HepG2 (cell line): ENCODE data around the gene SLC16A1. TPM values are rescaled to one million over a fixed set of nuclear protein-coding genes. Genes with fewer than 3 reads are reported as not detected.
A peak's percentile ranks its signal among the peaks of the same experiment; 100 is the strongest.

Experiments
- KLF16 ChIP-seq, 2 experiments: sonication (generic) in 1 of 2; formaldehyde crosslinking in 1 of 2; IDR thresholded peaks; 2 replicates each; pipeline versions ENCODE4 v1.6.1 to v1.8.0; 2016 to 2023; ENCODE audit warnings: missing genetic modification reagents in 2 of 2, missing compliant biosample characterization in 1 of 2
- MAZ ChIP-seq, 2 experiments: sonication (generic) in 1 of 2; formaldehyde crosslinking in 1 of 2; IDR thresholded peaks; 2 replicates each; pipeline versions ENCODE4 v1.5.0 to v1.6.1; 2012 to 2020; ENCODE audit warnings: low read depth in 2 of 2, mild to moderate bottlenecking in 2 of 2, borderline replicate concordance in 1 of 2, improper control_type of control experiment in 1 of 2, low read length in 1 of 2, missing genetic modification reagents in 1 of 2, moderate library complexity in 1 of 2
- MXI1 ChIP-seq: IDR thresholded peaks from 3 replicates; pipeline ENCODE4 v1.6.1; 2012; ENCODE audit warnings: low read depth, low read length, inconsistent platforms, borderline replicate concordance
- NAIF1 ChIP-seq: sonication (generic); formaldehyde crosslinking; IDR thresholded peaks from 2 replicates; pipeline ENCODE4 v1.5.0; 2020; ENCODE audit warnings: mild to moderate bottlenecking, missing genetic modification reagents, borderline replicate concordance
- NCOA1 ChIP-seq: sonication (generic); formaldehyde crosslinking; IDR thresholded peaks from 2 replicates; pipeline ENCODE4 v1.9.0; 2021; ENCODE audit warnings: missing genetic modification reagents
- SKIL ChIP-seq: sonication (generic); formaldehyde crosslinking; IDR thresholded peaks from 2 replicates; pipeline ENCODE4 v1.8.0; 2022; ENCODE audit warnings: missing genetic modification reagents, mild to moderate bottlenecking, moderate library complexity, borderline replicate concordance
- SMAD9 ChIP-seq: sonication (generic); formaldehyde crosslinking; IDR thresholded peaks from 2 replicates; pipeline ENCODE4 v1.5.1; 2020; ENCODE audit warnings: mild to moderate bottlenecking, missing genetic modification reagents
- SP2 ChIP-seq: sonication (generic); formaldehyde crosslinking; IDR thresholded peaks from 2 replicates; pipeline ENCODE4 v1.5.1; 2020; ENCODE audit warnings: mild to moderate bottlenecking, missing genetic modification reagents
- ZNF124 ChIP-seq: sonication (generic); formaldehyde crosslinking; IDR thresholded peaks from 2 replicates; pipeline ENCODE4 v1.4.0; 2020; ENCODE audit warnings: missing genetic modification reagents
- ZNF280D ChIP-seq: sonication (generic); formaldehyde crosslinking; IDR thresholded peaks from 2 replicates; pipeline ENCODE4 v1.5.1; 2020; ENCODE audit warnings: mild to moderate bottlenecking, missing genetic modification reagents
- ZNF629 ChIP-seq: sonication (generic); formaldehyde crosslinking; conservative IDR thresholded peaks from 2 replicates; pipeline ENCODE4 v1.5.0; 2020; ENCODE audit warnings: missing genetic modification reagents
- ZNF660 ChIP-seq: sonication (generic); formaldehyde crosslinking; IDR thresholded peaks from 2 replicates; pipeline ENCODE4 v1.5.1; 2020; ENCODE audit warnings: mild to moderate bottlenecking, low read depth, missing genetic modification reagents, borderline replicate concordance
- ZNF670 ChIP-seq: sonication (generic); formaldehyde crosslinking; IDR thresholded peaks from 2 replicates; pipeline ENCODE4 v1.8.0; 2022; ENCODE audit warnings: mild to moderate bottlenecking, missing genetic modification reagents, borderline replicate concordance
- ZSCAN31 ChIP-seq: sonication (generic); formaldehyde crosslinking; IDR thresholded peaks from 2 replicates; pipeline ENCODE4 v1.5.0; 2020; ENCODE audit warnings: low read depth, mild to moderate bottlenecking, missing genetic modification reagents
- polyA plus RNA-seq, 8 experiments: library from polyadenylated mRNA; depleted of rRNA in 3 of 8; stranded (reverse) in 7 of 8; unstranded in 1 of 8; fragments of >200 nt; fragmentation: Illumina TruSeq in 4 of 8; extraction: Trizol in 4 of 8; gene quantifications; 2 replicates each; pipeline versions ENCODE4 v1.2.1 to v1.2.3, GENCODE V29; 2011 to 2016; ENCODE audit warnings: low read depth in 4 of 8, missing spikeins in 1 of 8, mixed read lengths in 1 of 8; ENCODE audit not compliant: insufficient read depth in 1 of 8
- total RNA-seq, 5 experiments: library from RNA; depleted of rRNA; stranded (reverse); fragments of >200 nt; fragmentation: Illumina TruSeq; extraction: Trizol; gene quantifications; 2 replicates each; pipeline ENCODE4 v1.2.3, GENCODE V29; 2016; ENCODE audit warnings: low read depth in 1 of 5
- TF ChIP-seq, protein P1 (sequence below): sonication (generic); formaldehyde crosslinking; IDR thresholded peaks from 2 replicates; pipeline ENCODE4 v1.4.0; 2020; ENCODE audit warnings: mild to moderate bottlenecking, missing genetic modification reagents, borderline replicate concordance

The SLC16A1 gene
- total and polyA plus RNA-seq, 2 of the 13 experiments (the other 11 are each of a cell fraction or from before 2014, with no cell fraction given) = 106 to 142 TPM

DNA sequence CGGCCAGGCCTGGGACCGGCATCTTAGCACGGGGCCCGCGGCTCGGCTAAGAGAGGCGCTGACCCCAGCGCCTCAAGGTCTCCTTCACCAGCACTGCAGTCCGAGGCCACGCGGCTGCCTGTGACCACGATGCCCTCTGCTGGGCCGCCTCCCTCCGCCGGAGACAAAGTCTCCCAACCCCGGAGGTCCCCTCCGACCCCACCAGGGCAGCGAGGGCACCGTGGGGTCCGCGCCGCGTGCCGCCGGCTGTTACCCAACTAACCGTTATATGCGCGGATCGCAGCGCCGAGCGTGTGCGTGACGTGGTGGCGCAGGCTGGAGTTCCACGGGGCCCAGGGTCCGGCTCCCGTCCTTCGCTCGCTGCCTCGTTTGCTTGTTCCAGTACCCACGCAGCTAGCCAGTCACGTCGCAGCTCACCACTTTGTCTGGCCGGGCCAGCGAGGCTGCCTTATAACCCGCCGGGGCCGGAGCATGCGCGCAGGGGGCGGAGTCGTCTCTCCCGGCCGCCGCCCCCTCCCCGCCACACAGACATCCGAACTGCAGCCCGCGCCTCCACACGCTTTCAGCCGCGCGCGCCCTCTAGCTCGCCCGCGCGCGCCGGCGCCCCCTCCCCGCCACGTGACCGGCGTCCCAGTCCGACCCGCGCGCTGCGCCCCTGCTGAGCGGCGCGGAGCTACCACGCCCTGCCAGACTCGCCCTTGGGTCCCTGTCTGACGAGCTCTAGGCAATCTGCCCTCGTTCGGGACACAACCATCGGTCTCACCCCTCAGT lies at the start of gene SLC16A1 (continued):
- peak; percentile 44; the same call in 1 of the 2 replicates for TF ChIP-seq SP2
- 0 out of 2 replicates have a peak, but pooled peaks have one; percentile 3 for TF ChIP-seq ZNF629 (CRISPR knock-in tag)
- peak; percentile 92 for TF ChIP-seq ZNF280D (CRISPR knock-in tag)
- peak in 1 of 2 experiments; percentile 42; a peak in 1 of 4 replicates for TF ChIP-seq KLF16 (CRISPR knock-in tag; IDR thresholded peaks at IDR 0.05)
- peak; percentile 95 for TF ChIP-seq MXI1
- TF ChIP-seq SMAD9 = peak; percentile 32; the same call in 1 of the 2 replicates
- peak; percentile 94 for TF ChIP-seq ZSCAN31
- no peak for TF ChIP-seq ZNF660 (CRISPR knock-in tag)
- peak; percentile 87; the same call in 1 of the 2 replicates for TF ChIP-seq NCOA1 (CRISPR knock-in tag)
- TF ChIP-seq ZNF670 = peak; percentile 29; the same call in 1 of the 2 replicates
- no peak for TF ChIP-seq NAIF1
- TF ChIP-seq ZNF124 (CRISPR knock-in tag) = peak; percentile 81; the same call in 1 of the 2 replicates
- TF ChIP-seq, protein P1, sequence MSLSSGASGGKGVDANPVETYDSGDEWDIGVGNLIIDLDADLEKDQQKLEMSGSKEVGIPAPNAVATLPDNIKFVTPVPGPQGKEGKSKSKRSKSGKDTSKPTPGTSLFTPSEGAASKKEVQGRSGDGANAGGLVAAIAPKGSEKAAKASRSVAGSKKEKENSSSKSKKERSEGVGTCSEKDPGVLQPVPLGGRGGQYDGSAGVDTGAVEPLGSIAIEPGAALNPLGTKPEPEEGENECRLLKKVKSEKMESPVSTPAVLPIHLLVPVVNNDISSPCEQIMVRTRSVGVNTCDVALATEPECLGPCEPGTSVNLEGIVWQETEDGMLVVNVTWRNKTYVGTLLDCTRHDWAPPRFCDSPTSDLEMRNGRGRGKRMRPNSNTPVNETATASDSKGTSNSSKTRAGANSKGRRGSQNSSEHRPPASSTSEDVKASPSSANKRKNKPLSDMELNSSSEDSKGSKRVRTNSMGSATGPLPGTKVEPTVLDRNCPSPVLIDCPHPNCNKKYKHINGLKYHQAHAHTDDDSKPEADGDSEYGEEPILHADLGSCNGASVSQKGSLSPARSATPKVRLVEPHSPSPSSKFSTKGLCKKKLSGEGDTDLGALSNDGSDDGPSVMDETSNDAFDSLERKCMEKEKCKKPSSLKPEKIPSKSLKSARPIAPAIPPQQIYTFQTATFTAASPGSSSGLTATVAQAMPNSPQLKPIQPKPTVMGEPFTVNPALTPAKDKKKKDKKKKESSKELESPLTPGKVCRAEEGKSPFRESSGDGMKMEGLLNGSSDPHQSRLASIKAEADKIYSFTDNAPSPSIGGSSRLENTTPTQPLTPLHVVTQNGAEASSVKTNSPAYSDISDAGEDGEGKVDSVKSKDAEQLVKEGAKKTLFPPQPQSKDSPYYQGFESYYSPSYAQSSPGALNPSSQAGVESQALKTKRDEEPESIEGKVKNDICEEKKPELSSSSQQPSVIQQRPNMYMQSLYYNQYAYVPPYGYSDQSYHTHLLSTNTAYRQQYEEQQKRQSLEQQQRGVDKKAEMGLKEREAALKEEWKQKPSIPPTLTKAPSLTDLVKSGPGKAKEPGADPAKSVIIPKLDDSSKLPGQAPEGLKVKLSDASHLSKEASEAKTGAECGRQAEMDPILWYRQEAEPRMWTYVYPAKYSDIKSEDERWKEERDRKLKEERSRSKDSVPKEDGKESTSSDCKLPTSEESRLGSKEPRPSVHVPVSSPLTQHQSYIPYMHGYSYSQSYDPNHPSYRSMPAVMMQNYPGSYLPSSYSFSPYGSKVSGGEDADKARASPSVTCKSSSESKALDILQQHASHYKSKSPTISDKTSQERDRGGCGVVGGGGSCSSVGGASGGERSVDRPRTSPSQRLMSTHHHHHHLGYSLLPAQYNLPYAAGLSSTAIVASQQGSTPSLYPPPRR (CRISPR knock-in tag) = peak; percentile 73
- peak; percentile 92 for TF ChIP-seq MAZ (IDR thresholded peaks at IDR 0.05; ENCODE audit: borderline replicate concordance, low read depth, low read length)
- TF ChIP-seq MAZ (CRISPR knock-in tag; IDR thresholded peaks at IDR 0.05; ENCODE audit: low read depth) = peak; percentile 94
- peak; percentile 78 for TF ChIP-seq SKIL (CRISPR knock-in tag)
